ENCODE data around the gene SAE1. TPM values are rescaled to one million over a fixed set of nuclear protein-coding genes. Genes with fewer than 3 reads are reported as not detected.

The SAE1 gene
- total RNA-seq, 4 donors from 2014 or later = 27.3 to 85.4 (median 51.8) TPM

GRCh38 chr19:47155148-47155547, 24.5 kb downstream of the SAE1 start:
- in situ Hi-C loops (cut with MboI; ENCODE audit: low pct_ligation_motif_present in 1 of 4, low pct_unique_long_range_greater_than_20kb in 1 of 4, low sequenced_read_pairs in 3 of 4) (loop anchor here in 1 of 4 donors (10.0 kb wide), 1 partner anchor 90 kb away; no protein-coding TSS in a partner anchor), intact Hi-C loops (cut with DNase I; ENCODE audit: low total_unique reads) (loop anchor here (10.0 kb wide), 1 partner anchor 50 kb away; no protein-coding TSS in a partner anchor)
- TF ChIP-seq POLR2A (IDR thresholded peaks at IDR 0.05) (no peak), POLR2AphosphoS5 (IDR thresholded peaks at IDR 0.05) (peak in 1 of 3 donors; percentile 36), CTCF (IDR thresholded peaks at IDR 0.05) (no peak)
- Histone ChIP-seq H3K27me3 (no peaks in the 10 kb centered on the region), H3K4me3 (no peak overlapping the region), H3K36me3 (peaks cover 0 to 16% (median 6%) of the 10 kb centered on the region in 4 donors), H3K27ac (peak overlapping the region; percentile 58 to 93 (median 79)), H3K9me3 (no peaks in the 10 kb centered on the region), H3K4me1 (peaks cover 34 to 85% (median 73%) of the 10 kb centered on the region in 4 donors)
- 48 to 74% methylated on average over 5 to 7 of the region's 7 CpGs for WGBS, 2 donors (ENCODE audit: low coverage in 1 of 2)
- DNase-seq = peak; percentile 17

GRCh38 chr19:47156861-47157430, 26.3 kb downstream of the SAE1 start:
- H3K4me1 ChIP-seq = peaks cover 34 to 74% (median 67%) of the 10 kb centered on the region in 4 donors
- H3K4me3 ChIP-seq = no peak overlapping the region
- DNase-seq = no peak
- H3K36me3 ChIP-seq = peaks cover 0 to 3% (median under 1%) of the 10 kb centered on the region in 4 donors
- WGBS, 2 donors (ENCODE audit: low coverage in 1 of 2) = 23 to 52% methylated on average over 5 to 7 of the region's 7 CpGs
- no peak for TF ChIP-seq CTCF (IDR thresholded peaks at IDR 0.05)
- TF ChIP-seq EP300 (IDR thresholded peaks at IDR 0.05; ENCODE audit: low read depth) = no peak
- TF ChIP-seq POLR2A (IDR thresholded peaks at IDR 0.05) = no peak
- no peak for TF ChIP-seq POLR2AphosphoS5 (IDR thresholded peaks at IDR 0.05)
- intact Hi-C loops (cut with DNase I; ENCODE audit: low total_unique reads) = loop anchor here (10.0 kb wide), 1 partner anchor 48 kb away; no protein-coding TSS in a partner anchor
- no peaks in the 10 kb centered on the region for H3K9me3 ChIP-seq
- no peaks in the 10 kb centered on the region for H3K27me3 ChIP-seq
- in situ Hi-C loops (cut with MboI; ENCODE audit: low pct_ligation_motif_present in 1 of 4, low pct_unique_long_range_greater_than_20kb in 1 of 4, low sequenced_read_pairs in 3 of 4) = loop anchor here in 1 of 4 donors (10.0 kb wide), 1 partner anchor 88 kb away; no protein-coding TSS in a partner anchor
- H3K27ac ChIP-seq = peak overlapping the region; percentile 88 to 93 (median 88)

- TF ChIP-seq CTCF (IDR thresholded peaks at IDR 0.05) (peak in 3 of 5 experiments; percentile 3 to 57 (median 51)), POLR2AphosphoS5 (IDR thresholded peaks at IDR 0.05) (no peak), EP300 (IDR thresholded peaks at IDR 0.05; ENCODE audit: low read depth) (no peak), POLR2A (IDR thresholded peaks at IDR 0.05) (no peak)
- peak; percentile 64 for DNase-seq
- intact Hi-C loops (cut with DNase I; ENCODE audit: low total_unique reads) (loop anchor here (10.0 kb wide), 1 partner anchor 47 kb away; no protein-coding TSS in a partner anchor), in situ Hi-C loops (cut with MboI; ENCODE audit: low pct_ligation_motif_present in 1 of 4, low pct_unique_long_range_greater_than_20kb in 1 of 4, low sequenced_read_pairs in 3 of 4) (loop anchor here in 1 of 4 donors (10.0 kb wide), 1 partner anchor 87 kb away; no protein-coding TSS in a partner anchor)
- Histone ChIP-seq H3K4me3 (peak overlapping the region in 1 of 4 donors; percentile 27), H3K9me3 (no peaks in the 10 kb centered on the region), H3K27me3 (no peaks in the 10 kb centered on the region), H3K4me1 (peaks cover 34 to 67% (median 59%) of the 10 kb centered on the region in 4 donors), H3K36me3 (peaks cover 0 to 3% (median 0%) of the 10 kb centered on the region in 4 donors), H3K27ac (peak overlapping the region; percentile 88 to 93 (median 88))
- 18 to 32% methylated on average over 4 to 10 of the region's 10 CpGs for WGBS, 2 donors (ENCODE audit: low coverage in 1 of 2)
Observed at GRCh38 chr19:47157431-47158321, 27.0 kb downstream of the SAE1 start.
